ENCODE measurements around the gene GDPD2. TPM values are rescaled to one million over a fixed set of nuclear protein-coding genes. Genes with fewer than 3 reads are reported as not detected.
A peak's percentile ranks its signal among the peaks of the same experiment; 100 is the strongest.

Gene GDPD2
- total RNA-seq, 1 experiment from 2014 or later = 0.44 TPM

DNA sequence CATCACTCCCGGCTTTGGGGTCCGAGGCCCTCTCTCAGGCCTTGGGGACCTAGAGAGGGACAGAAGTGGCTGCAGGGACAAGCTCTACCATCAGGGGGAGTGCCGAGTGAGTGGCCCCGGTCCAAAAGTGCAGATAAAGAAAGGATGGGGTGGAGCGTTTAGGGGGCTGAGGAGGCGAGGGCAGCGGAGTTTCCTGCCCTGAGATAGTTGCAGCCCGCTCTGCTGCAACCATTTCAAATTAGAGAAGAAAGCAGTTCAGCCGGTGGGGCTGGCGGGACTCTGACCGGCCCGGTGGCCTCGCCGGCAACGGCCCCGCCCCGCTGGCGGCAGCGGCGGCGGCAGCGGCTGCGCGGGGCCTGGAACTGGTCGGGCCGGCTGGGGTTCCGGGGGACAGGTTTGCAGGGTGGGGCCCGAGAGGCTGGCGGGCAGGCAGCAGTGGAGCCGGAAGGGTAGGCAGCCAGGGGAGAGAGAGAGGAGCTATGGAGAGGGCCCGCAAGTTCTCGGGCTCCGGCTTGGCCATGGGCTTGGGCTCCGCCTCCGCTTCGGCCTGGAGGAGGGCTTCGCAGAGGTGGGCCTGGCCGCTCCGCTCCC is 29.1 kb downstream of the GDPD2 start:
- H3F3A ChIP-seq (ENCODE audit: insufficient read depth, low read depth) = peaks cover 21% of the 10 kb centered on the region; the same call in 1 of the 2 replicates
- no peak for TF ChIP-seq EZH2 (IDR thresholded peaks at IDR 0.05; ENCODE audit: low read depth)
- TF ChIP-seq, protein P1, sequence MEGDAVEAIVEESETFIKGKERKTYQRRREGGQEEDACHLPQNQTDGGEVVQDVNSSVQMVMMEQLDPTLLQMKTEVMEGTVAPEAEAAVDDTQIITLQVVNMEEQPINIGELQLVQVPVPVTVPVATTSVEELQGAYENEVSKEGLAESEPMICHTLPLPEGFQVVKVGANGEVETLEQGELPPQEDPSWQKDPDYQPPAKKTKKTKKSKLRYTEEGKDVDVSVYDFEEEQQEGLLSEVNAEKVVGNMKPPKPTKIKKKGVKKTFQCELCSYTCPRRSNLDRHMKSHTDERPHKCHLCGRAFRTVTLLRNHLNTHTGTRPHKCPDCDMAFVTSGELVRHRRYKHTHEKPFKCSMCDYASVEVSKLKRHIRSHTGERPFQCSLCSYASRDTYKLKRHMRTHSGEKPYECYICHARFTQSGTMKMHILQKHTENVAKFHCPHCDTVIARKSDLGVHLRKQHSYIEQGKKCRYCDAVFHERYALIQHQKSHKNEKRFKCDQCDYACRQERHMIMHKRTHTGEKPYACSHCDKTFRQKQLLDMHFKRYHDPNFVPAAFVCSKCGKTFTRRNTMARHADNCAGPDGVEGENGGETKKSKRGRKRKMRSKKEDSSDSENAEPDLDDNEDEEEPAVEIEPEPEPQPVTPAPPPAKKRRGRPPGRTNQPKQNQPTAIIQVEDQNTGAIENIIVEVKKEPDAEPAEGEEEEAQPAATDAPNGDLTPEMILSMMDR (conservative IDR thresholded peaks at IDR 0.05) = peak; percentile 79
- H4K20me1 ChIP-seq (ENCODE audit: insufficient read depth) = no peaks in the 10 kb centered on the region; the same call in 1 of the 2 replicates
- DNase-seq = peak; percentile 56 to 83
- H3K9me3 ChIP-seq (ENCODE audit: insufficient read depth, low read depth) = no peaks in the 10 kb centered on the region
- H3K4me1 ChIP-seq (replicated peaks; ENCODE audit: insufficient read depth) = peaks cover 35% of the 10 kb centered on the region
- CTCF ChIA-PET = interaction anchor here (0.7 to 1.5 kb wide), 3 partner anchors 29 to 101 kb away, joined by 3 to 13 read pairs (median 4); partner anchors contain the start of gene GDPD2
- POLR2A ChIA-PET (ENCODE audit: unreplicated experiment) = interaction anchor here (0.6 kb wide), 1 partner anchor 840 kb away, joined by 3 read pairs; no protein-coding TSS in a partner anchor
- H3K79me2 ChIP-seq (ENCODE audit: low read depth) = peaks cover 26% of the 10 kb centered on the region
- H3K27ac ChIP-seq = peak overlapping the region; percentile 68
- H3K4me2 ChIP-seq = peak overlapping the region; percentile 95
- BruUV-seq (replicated peaks) = no TSS peak
- intact Hi-C loops (cut with micrococcal nuclease; ENCODE audit: unreplicated experiment) = loop anchor here (10.0 kb wide), 1 partner anchor 213 kb away; no protein-coding TSS in a partner anchor
- no peaks in the 10 kb centered on the region for H3K27me3 ChIP-seq (ENCODE audit: insufficient read depth, low read depth)
- H3K36me3 ChIP-seq (ENCODE audit: low read depth) = peaks cover 4% of the 10 kb centered on the region; the same call in 1 of the 2 replicates
- peak overlapping the region; percentile 82 for H3K4me3 ChIP-seq
- H3K9me2 ChIP-seq (ENCODE audit: insufficient read depth) = no peaks in the 10 kb centered on the region
- H2AFZ ChIP-seq = peak overlapping the region; percentile 93

DNA sequence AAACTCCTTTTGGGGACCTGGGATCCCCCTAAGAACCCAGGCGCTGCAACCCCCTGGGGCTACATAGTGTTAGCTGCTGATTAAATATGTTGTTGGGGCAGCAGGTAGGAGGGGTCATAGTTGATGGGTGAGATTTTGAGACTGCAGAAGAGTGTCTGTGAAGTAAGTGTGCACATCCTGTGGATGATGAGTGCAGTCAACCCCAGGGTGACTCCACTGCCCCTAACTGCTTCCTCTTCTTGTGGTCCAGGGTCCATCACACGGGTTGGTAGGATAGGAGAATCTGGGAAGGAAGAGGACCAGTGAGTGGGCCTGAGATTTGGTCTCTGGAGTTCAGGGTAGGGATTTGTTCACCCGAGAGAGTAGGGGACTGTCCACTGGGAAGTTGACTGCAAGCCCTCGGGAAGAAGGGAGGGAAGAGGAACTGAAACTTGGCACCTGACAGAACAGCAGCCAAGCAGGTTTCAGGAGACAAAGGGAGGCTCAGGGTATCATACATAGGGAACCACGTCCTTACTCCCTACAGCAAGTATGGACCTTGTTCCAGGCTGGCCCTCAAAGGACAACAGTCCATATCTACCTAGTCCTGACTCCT is 30.0 kb downstream of the GDPD2 start:
- Histone ChIP-seq H3F3A (ENCODE audit: insufficient read depth, low read depth) (peaks cover 21% of the 10 kb centered on the region; the same call in 1 of the 2 replicates), H3K4me3 (peak overlapping the region; percentile 82), H3K9me2 (ENCODE audit: insufficient read depth) (no peaks in the 10 kb centered on the region), H3K4me1 (replicated peaks; ENCODE audit: insufficient read depth) (peaks cover 35% of the 10 kb centered on the region), H3K4me2 (peak overlapping the region; percentile 95), H4K20me1 (ENCODE audit: insufficient read depth) (peaks cover 2% of the 10 kb centered on the region; the same call in 1 of the 2 replicates), H3K36me3 (ENCODE audit: low read depth) (peaks cover 4% of the 10 kb centered on the region; the same call in 1 of the 2 replicates), H3K27me3 (ENCODE audit: insufficient read depth, low read depth) (no peaks in the 10 kb centered on the region), H3K79me2 (ENCODE audit: low read depth) (peaks cover 35% of the 10 kb centered on the region), H2AFZ (peak overlapping the region; percentile 93), H3K27ac (peak overlapping the region; percentile 68), H3K9me3 (ENCODE audit: insufficient read depth, low read depth) (no peaks in the 10 kb centered on the region)
- TF ChIP-seq, protein P1 (conservative IDR thresholded peaks at IDR 0.05) = no peak
- TF ChIP-seq EZH2 (IDR thresholded peaks at IDR 0.05; ENCODE audit: low read depth) = no peak
- DNase-seq = no peak
- BruUV-seq (replicated peaks) = no TSS peak
- POLR2A ChIA-PET (ENCODE audit: unreplicated experiment) = no interaction called here
- CTCF ChIA-PET = no interaction called here
- intact Hi-C loops (cut with micrococcal nuclease; ENCODE audit: unreplicated experiment) = loop anchor here (10.0 kb wide), 1 partner anchor 212 kb away; no protein-coding TSS in a partner anchor

DNA sequence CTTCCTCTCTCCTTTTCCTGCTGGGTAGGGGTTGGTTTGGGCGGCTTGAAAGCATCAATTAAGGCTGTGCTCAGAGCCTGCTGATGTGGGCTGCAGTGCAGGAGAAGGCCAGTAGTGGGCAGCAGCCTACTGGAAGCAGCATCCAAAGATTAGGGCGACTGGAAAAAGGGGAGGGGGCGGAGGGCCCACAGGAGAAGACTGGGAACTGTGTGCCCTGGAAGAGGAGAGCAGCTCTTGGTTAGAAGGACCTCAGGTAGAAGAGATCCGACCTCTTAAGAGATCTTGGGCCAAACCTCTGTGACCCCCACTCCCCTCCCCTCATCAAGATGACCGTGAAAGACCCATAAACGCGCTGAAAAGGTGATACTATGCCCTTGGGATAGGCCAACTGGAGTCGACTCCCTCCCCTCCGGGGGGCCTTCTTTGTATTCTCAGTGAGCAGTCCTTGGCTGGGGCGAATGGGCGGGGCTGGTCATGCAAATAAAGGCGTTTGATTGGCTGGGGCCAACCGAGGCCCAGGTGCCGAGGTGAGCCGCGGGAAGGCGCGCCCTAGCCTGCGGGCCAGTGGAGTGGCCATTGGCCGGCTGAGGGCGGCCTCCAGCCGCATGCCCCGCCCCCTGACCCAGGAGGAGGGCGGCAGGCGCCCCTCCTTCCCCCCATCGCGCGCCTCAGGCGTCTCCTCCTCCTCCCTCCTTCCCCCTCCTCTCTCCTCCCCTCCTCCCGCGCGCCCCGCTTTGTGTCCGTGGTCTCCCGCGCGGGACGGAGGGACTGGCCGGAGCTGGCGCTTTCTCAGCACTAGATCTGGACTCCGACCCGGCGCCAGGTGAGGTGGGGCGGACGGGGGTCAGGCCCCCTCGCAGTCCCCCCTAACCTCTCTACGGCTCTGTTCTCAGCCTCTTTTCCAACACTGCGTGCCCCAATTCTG is 31.6 kb downstream of the GDPD2 start:
- BruUV-seq (replicated peaks) = TSS peak; percentile 67
- peak overlapping the region; percentile 95 for H3K4me2 ChIP-seq
- no peaks in the 10 kb centered on the region for H3K27me3 ChIP-seq (ENCODE audit: insufficient read depth, low read depth)
- peak; percentile 90 to 94 for DNase-seq
- peak overlapping the region; percentile 83 for H3K4me3 ChIP-seq
- ChIA-PET CTCF (interaction anchor here (0.7 kb wide), 1 partner anchor 978 kb away, joined by 3 read pairs; no protein-coding TSS in a partner anchor), POLR2A (ENCODE audit: unreplicated experiment) (no interaction called here)
- peaks cover 21% of the 10 kb centered on the region; the same call in 1 of the 2 replicates for H3F3A ChIP-seq (ENCODE audit: insufficient read depth, low read depth)
- intact Hi-C loops (cut with micrococcal nuclease; ENCODE audit: unreplicated experiment) = loop anchor here (1.0 to 10.0 kb wide), 2 partner anchors 20 to 210 kb away; no protein-coding TSS in a partner anchor
- peaks cover 5% of the 10 kb centered on the region; the same call in 1 of the 2 replicates for H4K20me1 ChIP-seq (ENCODE audit: insufficient read depth)
- H3K27ac ChIP-seq = peak overlapping the region; percentile 57
- TF ChIP-seq, protein P1 (conservative IDR thresholded peaks at IDR 0.05) = peak; percentile 93
- TF ChIP-seq EZH2 (IDR thresholded peaks at IDR 0.05; ENCODE audit: low read depth) = no peak
- peaks cover 51% of the 10 kb centered on the region for H3K79me2 ChIP-seq (ENCODE audit: low read depth)
- H3K9me2 ChIP-seq (ENCODE audit: insufficient read depth) = no peaks in the 10 kb centered on the region
- H2AFZ ChIP-seq = peak overlapping the region; percentile 81
- H3K36me3 ChIP-seq (ENCODE audit: low read depth) = peaks cover 8% of the 10 kb centered on the region
- no peaks in the 10 kb centered on the region for H3K9me3 ChIP-seq (ENCODE audit: insufficient read depth, low read depth)
- H3K4me1 ChIP-seq (replicated peaks; ENCODE audit: insufficient read depth) = peaks cover 35% of the 10 kb centered on the region

Measured in PC-9 (cell line).